HCT116 (cell line): ENCODE measurements around the gene HBA1.

Experiments
- CEBPB ChIP-seq: IDR thresholded peaks from 2 replicates; pipeline ENCODE4 v1.6.1; 2012; ENCODE audit warnings: low read depth
- EZH2 ChIP-seq: fragments of 200-600 bp; sonication (generic); IDR thresholded peaks from 2 replicates; pipeline ENCODE4 v1.6.1; 2017; ENCODE audit warnings: antibody characterized with exemption, mixed run types
- EZH2phosphoT487 ChIP-seq: fragments of 200-600 bp; IDR thresholded peaks from 2 replicates; pipeline ENCODE4 v1.6.1; 2018; ENCODE audit warnings: antibody characterized with exemption, borderline replicate concordance
- FOSL1 ChIP-seq: IDR thresholded peaks from 2 replicates; pipeline ENCODE4 v1.6.1; 2012; ENCODE audit warnings: low read depth
- JUND ChIP-seq: IDR thresholded peaks from 2 replicates; pipeline ENCODE4 v1.6.1; 2012
- POLR2A ChIP-seq: IDR thresholded peaks from 2 replicates; pipeline ENCODE4 v1.7.0; 2011; ENCODE audit warnings: borderline replicate concordance; ENCODE audit not compliant: insufficient read depth, insufficient read length; ENCODE audit errors: extremely low read depth
- POLR2AphosphoS5 ChIP-seq: IDR thresholded peaks from 2 replicates; pipeline ENCODE4 v1.6.1; 2011; ENCODE audit warnings: mild to moderate bottlenecking, low read depth, low read length, moderate library complexity
- RAD21 ChIP-seq: IDR thresholded peaks from 2 replicates; pipeline ENCODE4 v1.6.1; 2012; ENCODE audit warnings: low read depth, mild to moderate bottlenecking
- SP1 ChIP-seq: IDR thresholded peaks from 2 replicates; pipeline ENCODE4 v1.6.1; 2012; ENCODE audit warnings: low read depth
- YY1 ChIP-seq: IDR thresholded peaks from 2 replicates; pipeline ENCODE4 v1.6.1; 2011; ENCODE audit warnings: low read length, low read depth, moderate library complexity, mild to moderate bottlenecking; ENCODE audit not compliant: insufficient replicate concordance; ENCODE audit errors: extremely low read depth
- TF ChIP-seq, protein P1 (sequence below): IDR thresholded peaks from 2 replicates; pipeline ENCODE4 v1.6.1; 2012; ENCODE audit warnings: low read depth
- TF ChIP-seq, protein P2 (sequence below), 3 experiments: fragments of 200-600 bp in 1 of 3; sonication (generic) in 1 of 3; IDR thresholded peaks in 2 of 3; conservative IDR thresholded peaks in 1 of 3; 2 replicates each; pipeline ENCODE4 v1.5.1; 2012 to 2017; ENCODE audit warnings: low read depth in 2 of 3, low read length in 2 of 3, antibody characterized with exemption in 1 of 3, borderline replicate concordance in 1 of 3, control low read depth in 1 of 3, mild to moderate bottlenecking in 1 of 3, mixed read lengths in 1 of 3, mixed run types in 1 of 3, moderate library complexity in 1 of 3; ENCODE audit not compliant: insufficient read depth in 1 of 3

DNA sequence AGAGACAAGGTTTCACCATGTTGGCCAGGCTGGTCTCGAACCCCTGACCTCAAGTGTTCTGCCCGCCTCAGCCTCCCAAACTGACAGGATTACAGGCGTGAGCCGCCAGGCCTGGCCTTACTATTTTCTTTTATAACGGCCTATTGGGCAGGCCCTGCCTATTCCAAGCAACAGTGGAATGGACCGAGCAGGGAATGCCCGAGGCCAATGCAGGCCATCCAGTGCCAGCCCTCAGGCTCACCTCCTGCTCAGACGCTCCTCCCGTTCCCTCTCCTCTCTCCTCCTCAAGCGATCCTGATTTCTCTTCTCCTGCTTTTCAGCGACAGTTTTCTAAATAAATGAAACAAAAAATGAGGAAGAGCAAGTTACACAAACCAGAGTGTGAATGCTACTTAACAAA is 16.2 kb downstream of the HBA1 start:
- TF ChIP-seq POLR2AphosphoS5 (no peak), EZH2 (no peak), POLR2A (no peak), SP1 (no peak), YY1 (no peak), EZH2phosphoT487 (no peak), RAD21 (no peak), JUND (no peak), CEBPB (no peak), FOSL1 (no peak)
- TF ChIP-seq, protein P1, sequence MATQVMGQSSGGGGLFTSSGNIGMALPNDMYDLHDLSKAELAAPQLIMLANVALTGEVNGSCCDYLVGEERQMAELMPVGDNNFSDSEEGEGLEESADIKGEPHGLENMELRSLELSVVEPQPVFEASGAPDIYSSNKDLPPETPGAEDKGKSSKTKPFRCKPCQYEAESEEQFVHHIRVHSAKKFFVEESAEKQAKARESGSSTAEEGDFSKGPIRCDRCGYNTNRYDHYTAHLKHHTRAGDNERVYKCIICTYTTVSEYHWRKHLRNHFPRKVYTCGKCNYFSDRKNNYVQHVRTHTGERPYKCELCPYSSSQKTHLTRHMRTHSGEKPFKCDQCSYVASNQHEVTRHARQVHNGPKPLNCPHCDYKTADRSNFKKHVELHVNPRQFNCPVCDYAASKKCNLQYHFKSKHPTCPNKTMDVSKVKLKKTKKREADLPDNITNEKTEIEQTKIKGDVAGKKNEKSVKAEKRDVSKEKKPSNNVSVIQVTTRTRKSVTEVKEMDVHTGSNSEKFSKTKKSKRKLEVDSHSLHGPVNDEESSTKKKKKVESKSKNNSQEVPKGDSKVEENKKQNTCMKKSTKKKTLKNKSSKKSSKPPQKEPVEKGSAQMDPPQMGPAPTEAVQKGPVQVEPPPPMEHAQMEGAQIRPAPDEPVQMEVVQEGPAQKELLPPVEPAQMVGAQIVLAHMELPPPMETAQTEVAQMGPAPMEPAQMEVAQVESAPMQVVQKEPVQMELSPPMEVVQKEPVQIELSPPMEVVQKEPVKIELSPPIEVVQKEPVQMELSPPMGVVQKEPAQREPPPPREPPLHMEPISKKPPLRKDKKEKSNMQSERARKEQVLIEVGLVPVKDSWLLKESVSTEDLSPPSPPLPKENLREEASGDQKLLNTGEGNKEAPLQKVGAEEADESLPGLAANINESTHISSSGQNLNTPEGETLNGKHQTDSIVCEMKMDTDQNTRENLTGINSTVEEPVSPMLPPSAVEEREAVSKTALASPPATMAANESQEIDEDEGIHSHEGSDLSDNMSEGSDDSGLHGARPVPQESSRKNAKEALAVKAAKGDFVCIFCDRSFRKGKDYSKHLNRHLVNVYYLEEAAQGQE = no peak
- TF ChIP-seq, protein P2, sequence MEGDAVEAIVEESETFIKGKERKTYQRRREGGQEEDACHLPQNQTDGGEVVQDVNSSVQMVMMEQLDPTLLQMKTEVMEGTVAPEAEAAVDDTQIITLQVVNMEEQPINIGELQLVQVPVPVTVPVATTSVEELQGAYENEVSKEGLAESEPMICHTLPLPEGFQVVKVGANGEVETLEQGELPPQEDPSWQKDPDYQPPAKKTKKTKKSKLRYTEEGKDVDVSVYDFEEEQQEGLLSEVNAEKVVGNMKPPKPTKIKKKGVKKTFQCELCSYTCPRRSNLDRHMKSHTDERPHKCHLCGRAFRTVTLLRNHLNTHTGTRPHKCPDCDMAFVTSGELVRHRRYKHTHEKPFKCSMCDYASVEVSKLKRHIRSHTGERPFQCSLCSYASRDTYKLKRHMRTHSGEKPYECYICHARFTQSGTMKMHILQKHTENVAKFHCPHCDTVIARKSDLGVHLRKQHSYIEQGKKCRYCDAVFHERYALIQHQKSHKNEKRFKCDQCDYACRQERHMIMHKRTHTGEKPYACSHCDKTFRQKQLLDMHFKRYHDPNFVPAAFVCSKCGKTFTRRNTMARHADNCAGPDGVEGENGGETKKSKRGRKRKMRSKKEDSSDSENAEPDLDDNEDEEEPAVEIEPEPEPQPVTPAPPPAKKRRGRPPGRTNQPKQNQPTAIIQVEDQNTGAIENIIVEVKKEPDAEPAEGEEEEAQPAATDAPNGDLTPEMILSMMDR (IDR thresholded peaks at IDR 0.05 in 2 of 3, conservative IDR thresholded peaks at IDR 0.05 in 1 of 3; ENCODE audit: borderline replicate concordance in 1 of 3, insufficient read depth in 1 of 3, low read depth in 2 of 3, low read length in 2 of 3) = no peak
